ENCODE data around the gene LRPAP1.

GRCh38 chr4:3471098-3471760, 61.0 kb downstream of the LRPAP1 start:
- no peak for TF ChIP-seq CTCF (conservative IDR thresholded peaks at IDR 0.05; ENCODE audit: low read depth, low read length)
- TF ChIP-seq EZH2 (IDR thresholded peaks at IDR 0.05; ENCODE audit: borderline replicate concordance, low read depth, low read length, poor library complexity, severe bottlenecking), result no peak
